NOMO-1 (cell line): ENCODE data around the gene PROM2.

Source experiments
- DNase-seq, 2 experiments: peaks; one replicate each; lab custom pipeline; 2025; ENCODE audit not compliant: unreplicated experiment in 2 of 2; lab: John Stamatoyannopoulos, UW

Gene PROM2

GRCh38 chr2:95336406-95336805, 62.2 kb downstream of the PROM2 start:
- no peak for DNase-seq

- DNase-seq = no peak
Observed at GRCh38 chr2:95337829-95338228, 63.6 kb downstream of the PROM2 start.
